DMS53 treated with DMSO at 0.1 percent for 48 hours (cell line): ENCODE measurements around the gene WEE2.
"Not testable (repeated sequence)": the region's sequence is repeated elsewhere in the genome, so short reads cannot be mapped to it uniquely, and the experiment has no call there.

Experiments
- DNase-seq: peaks from one replicate; lab custom pipeline; 2025; ENCODE audit not compliant: unreplicated experiment; lab: John Stamatoyannopoulos, UW

The WEE2 gene

DNA sequence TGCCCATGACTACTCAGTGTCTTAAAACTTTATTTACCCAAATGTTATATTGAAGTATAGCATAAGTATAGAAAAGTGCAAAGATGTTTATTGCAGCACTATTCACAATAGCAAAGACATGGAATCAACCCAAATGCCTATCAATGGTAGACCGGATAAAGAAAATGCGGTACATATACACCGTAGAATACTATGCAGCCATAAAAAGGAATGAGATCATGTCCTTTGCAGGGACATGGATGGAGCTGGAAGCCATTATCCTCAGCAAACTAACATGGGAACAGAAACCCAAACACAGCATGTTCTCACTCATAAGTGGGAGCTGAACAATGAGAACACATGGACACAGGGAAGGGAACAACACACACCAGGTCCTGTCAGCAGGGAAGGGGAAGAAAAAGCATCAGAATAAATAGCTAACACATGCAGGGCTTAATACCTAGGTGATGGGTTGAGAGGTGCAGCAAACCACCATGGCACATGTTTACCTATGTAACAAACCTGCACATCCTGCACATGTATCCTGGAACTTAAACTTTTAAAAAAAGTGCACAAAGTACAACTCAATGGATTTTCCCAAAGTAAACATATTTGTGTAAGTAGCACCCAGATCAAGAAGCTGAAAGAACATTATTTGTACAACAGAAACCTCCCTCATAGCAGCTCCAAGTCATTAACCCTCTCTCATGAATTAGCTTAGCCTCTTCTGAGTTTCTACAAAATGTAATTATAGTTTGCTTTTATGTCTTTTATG lies 18.9 kb upstream of the WEE2 start:
- DNase-seq: not testable (repeated sequence)

DNA sequence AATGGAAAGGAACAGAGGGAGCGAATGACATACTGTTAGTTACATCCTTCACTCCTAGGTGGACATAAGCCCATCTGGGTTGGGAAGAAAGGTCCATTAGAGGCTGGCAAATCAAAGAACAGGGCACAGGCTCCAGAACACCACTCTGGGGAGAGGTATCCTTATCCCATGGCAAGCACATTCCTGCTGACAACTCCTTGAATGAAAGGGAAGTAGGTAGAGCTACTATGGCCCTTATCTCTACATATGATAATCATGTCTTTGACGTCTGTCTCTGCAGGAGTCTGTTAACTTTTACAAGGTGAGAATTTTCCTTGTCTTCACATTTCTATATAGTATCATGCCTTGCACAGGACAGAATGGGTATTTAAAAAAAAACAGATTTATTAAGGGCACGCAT lies 16.6 kb upstream of the WEE2 start:
- DNase-seq: no peak

DNA sequence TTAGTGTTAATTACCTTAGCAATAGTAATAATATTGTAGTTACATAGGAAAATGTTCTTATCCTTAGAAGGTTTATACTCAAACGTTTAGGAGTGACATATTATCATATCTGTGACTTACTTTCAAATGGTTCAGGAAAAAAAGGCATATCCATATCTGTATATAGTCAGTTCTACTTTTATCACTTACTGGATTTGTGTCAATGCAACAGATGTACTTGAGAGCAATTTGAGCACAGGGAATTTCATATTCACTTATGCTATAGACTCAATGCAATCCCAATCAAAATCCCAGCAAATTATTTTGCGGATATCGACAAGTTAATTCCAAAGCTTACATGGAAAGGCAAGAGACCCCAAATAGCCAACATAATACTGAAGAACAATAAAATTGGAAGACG lies 16.2 kb upstream of the WEE2 start:
- DNase-seq: no peak

DNA sequence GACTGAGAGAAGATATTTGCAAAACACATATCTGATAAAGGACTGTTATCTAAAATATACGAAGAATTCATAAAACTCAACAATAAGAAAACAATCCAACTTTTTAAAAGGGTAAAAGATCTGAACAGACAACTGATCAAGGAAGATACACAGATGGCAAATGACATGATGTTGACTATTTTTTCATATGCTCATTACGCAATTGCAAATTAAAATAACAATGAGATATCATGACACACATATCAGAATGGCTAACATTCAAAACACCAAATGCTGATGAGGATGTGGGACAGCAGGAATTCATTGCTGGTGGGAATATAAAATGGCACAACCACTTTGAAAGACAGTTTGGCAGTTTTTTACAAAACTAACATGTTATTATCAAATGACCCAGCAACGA lies 15.1 kb upstream of the WEE2 start:
- DNase-seq: no peak

DNA sequence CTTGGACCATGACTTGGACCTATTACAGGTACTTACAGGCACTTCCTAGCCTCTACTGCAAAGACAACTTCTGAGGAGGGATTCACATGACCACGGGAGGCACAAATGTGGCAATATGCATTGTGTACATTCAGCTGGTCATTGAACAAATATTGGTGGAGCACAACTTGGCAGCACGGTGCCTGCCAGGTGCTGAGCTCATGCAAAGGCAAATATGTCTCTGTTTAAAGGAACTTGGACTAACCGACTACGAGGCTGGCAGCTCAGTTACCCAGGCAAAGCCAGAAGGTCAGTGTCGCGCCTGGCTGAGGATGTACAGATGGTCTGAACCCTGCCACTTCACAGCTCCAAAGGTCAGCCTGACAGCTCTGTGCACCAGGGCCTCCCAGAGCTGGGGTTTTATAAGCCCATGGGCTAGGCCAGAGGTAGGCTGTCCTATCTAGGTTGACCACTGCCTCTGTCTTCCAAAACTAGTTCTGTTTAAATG lies 12.3 kb upstream of the WEE2 start:
- peak; percentile 94 for DNase-seq

DNA sequence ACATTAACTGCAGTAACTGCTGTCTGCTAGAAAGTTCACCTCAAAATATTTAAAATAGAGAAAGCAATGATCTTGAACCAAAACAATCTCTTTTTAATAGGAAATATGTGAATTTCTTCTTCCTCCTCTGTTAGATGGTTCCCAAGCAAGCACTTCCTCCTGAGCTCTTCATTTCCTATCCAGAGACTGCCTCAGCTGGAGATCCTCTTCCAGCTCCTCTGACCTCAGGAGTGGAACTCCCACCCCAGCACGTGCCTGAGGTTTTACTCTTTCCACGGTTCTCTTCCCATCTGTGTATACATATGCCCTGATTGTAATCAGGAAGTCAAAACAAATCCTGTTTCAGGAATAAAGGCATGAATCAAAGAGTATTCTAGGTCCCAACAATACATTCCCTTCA lies 11.8 kb upstream of the WEE2 start:
- peak; percentile 46 for DNase-seq

DNA sequence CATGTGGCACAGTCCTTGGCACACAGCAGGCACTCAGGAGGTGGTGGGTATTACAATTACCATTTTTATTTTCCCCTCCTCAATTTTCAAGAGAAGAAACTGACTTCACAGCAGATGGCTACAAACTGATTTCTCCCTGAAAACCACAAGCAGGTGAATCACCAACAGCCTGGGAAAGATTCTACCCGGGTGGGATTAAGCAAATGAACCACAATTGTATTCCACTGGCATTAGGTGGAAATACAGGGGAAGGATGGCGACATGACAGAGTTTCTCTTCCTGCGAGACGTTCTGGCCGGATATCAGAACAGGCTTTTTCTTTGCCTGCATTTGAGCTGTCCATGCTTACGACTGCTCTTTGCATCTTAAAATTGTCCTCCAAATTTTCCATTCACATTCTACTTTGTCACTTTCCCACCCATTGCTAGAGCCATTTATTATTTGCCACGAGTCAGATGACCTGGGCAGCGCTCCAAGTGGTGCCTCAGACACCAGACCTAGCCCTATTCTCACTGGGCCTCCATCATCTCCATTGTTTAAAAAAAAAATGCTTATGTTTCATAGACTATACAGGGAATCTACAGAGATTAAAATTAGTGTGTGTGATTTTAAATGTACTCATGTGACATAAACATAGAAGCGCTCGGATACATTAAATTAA lies 10.8 kb upstream of the WEE2 start:
- DNase-seq: no peak

DNA sequence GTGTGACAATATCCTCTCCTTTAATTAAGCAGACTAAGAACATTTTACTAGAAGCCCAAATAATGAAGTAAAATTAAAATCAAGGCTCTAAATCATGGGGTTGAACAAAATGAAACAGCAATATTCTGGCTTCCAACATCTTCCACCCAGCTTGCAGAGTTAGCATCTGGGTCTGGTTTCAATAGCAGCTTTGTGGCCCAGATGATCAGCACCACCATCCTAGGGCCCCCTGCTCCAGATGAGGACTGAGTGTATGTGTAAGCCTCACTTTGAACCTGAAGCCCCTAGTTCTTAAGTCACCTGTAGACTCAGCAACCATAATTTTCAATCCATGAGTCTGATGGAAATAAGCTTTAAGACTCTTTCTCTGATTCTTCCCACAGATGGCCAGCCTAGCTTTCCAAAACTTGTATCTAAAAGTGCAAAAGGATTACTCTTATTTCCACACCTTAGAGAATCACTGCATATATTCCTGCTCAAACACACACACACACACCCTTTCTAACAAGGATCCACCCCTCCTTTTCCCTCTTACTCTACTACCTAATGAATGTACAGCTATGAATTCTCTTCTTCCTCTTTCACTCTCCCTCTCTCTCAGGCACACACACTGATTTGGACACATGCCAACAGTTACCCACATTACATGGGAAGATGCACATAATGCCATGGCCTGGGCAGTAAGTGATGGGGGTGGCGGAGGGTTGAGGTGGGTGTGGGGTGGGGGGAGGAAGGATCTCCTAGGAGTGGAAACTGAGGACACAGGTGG lies 9.7 kb upstream of the WEE2 start:
- no peak for DNase-seq

DNA sequence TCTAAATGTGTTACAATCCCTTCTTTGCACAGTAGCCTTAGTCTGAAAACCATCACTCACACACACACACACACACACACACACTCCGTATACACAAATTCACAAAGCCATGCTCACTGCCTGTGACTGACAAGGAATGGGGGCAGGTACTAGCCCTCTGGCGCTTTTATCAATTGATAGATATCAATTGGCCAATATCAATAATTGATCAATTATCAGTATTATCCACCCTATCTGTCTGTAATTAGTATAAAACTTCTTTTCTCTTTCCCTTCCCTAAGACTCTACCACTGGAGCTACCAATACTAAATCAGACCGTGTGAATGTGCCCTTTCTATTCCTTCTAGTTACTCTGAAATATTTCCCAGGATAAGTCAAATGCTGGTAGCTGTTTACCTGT lies 8.3 kb upstream of the WEE2 start:
- no peak for DNase-seq

DNA sequence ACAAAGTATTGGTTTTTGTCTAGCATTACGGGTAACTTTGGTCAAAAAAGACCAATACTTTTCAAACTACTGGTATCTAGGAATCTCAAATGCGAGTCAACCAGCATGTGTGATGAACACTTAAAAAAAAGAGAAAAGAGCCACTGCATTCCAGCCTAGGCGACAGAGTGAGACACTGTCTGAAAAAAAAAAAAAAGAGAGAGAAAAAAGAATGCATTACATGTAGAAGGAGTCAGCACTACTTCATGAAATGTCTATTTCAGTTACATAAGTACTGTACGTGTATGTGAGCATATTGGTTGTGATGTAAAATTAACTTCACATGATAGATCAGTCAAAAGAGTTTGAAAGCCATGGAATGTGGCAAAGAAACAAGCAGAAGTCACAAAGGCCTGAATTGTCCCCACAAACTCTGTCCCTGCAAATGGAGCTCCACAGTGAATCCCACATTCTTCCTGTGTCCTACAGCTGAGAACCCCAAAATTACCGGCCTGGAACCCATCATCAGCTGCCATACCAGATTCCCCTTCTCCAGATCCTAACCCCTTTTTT lies 7.8 kb upstream of the WEE2 start:
- DNase-seq: no peak

DNA sequence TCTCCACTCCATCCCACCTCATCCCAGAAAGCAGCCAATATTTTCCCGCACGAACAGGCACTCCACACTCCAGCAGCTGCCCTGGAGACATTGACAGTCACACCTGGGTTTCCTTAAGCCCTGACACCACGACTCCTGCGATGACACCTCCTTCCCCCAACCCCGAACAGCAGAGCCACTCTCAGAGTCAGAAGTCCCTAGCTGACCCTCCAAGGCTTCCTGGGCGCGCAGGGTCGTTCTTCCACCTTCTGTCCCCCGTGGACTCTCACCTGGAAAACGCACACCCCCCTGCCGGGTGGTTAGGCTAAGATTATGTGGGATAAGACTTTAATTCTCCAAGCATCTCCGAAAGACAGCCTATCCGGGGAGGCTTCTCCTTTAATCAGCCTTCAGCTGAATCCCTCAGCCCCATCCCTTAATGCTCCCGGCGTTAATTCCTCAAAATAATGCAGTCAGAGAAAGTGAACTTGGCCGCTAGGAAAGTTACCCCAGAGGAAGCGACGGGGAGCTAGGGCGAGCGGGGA lies 7.2 kb upstream of the WEE2 start:
- DNase-seq: peak; percentile 10

DNA sequence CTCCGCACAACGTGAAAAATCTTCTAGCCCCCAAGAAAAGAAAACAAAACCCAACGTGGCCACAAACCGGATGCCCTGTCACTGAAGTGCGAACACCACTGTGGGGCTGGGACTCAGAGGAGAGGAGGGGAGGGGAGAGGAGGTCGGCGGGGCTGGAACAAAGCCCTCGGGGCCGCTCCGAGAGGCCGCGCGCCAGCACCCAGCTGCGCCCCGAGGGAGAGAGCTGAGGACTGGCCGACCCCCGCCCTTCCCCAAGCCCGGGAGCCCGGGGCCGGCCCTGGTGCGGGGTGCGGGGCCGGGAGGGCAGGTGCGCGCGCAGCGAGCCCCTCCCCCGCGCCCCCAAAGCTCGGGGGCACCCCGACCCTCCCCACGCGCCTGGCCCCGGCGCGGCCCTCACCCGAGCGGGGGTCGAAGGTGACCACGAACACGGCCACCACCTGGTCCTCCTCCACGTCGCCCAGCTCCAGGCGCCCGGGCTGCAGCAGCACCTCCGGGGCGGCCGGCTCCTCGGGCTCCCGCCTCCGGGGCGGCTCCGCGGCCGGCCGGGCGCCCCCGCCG lies 6.6 kb upstream of the WEE2 start:
- DNase-seq: peak; percentile 22

DNA sequence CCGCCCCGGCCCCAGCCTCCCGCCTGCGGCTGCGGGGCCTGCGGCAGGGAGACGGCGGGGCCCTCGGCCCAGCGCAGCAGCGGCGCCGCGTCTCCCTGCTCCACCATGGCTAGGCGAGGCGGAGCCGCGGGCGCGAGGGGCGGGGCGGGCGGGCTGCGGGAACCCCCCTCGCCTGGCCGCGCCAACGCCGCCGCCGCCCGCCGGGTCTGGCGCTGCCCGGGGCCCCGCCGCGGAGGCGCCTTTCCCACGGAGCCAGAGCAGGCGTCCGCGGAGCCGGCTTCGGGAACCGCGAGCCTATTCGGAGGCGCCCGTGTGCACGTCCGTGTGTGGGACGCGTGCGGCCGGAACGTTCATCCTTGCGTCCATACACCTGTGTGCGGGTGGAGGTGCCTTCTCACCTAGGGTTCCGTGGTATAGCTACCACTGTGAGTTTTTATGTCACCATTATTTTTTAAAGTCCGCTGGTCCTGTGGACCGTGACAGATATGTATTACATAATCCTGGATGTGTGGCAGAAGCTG lies 6.0 kb upstream of the WEE2 start, which contains the start of gene DENND11:
Gene DENND11 (minus strand): TSS at position 120 of the 521 bp plus-strand sequence. CDS start 13 bp downstream, at position 107.
- DNase-seq: peak; percentile 62

DNA sequence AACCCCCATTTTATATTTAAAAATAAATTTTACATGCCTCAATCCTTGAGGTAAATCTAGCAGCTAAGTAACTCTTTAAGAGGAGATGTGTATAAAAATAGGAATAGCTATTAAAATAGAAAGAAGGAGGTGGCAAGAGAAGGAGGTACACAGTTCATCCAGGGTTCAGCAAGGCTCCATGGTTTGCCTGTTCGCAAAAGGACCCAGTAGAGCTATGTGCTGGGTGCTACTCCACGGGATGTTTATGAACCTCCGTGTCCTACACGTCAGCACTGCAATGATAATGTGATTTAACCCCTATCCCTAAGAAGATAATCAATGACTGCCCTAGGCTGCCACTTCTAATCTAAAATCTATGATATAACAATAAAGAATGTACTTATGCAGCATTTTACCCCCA lies 5.3 kb upstream of the WEE2 start:
- no peak for DNase-seq

DNA sequence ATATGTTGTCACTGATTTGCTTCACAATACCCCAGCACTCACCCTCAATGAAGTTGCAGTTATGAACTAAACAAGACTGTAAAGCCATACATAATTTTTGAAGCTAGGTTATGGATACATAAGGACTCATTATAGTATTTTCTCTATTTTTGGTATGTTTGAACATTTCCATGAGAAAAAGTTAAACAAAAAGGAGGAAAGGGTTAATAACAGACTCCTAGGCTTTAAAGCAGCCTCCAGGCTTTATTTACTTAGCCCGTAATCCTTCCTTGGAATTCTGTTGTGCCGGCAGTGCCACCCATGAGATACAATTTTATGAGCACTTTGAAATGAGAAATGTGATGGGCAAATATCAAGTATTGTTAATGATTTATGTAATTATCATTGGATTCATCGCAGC lies 4.0 kb upstream of the WEE2 start:
- no peak for DNase-seq

DNA sequence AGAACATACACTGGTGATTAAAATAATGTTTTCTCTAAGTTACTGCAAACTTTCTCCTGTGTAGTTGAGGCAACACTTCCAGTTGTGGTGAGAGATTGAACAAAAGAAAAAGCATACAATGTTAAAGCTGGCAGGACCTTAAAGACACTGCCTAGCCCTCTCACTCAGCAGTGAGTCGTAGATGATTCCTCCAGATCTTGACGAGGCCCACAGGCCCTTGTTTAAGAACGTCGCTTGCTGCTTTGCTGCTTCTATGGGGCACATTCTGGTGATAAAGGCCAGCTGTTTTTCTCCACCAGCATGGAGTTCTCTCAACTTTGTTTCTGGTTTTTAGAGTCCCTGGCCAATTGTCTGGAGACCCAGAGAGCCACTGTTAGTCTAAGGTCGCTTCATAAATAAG lies 3.4 kb upstream of the WEE2 start:
- DNase-seq: no peak

DNA sequence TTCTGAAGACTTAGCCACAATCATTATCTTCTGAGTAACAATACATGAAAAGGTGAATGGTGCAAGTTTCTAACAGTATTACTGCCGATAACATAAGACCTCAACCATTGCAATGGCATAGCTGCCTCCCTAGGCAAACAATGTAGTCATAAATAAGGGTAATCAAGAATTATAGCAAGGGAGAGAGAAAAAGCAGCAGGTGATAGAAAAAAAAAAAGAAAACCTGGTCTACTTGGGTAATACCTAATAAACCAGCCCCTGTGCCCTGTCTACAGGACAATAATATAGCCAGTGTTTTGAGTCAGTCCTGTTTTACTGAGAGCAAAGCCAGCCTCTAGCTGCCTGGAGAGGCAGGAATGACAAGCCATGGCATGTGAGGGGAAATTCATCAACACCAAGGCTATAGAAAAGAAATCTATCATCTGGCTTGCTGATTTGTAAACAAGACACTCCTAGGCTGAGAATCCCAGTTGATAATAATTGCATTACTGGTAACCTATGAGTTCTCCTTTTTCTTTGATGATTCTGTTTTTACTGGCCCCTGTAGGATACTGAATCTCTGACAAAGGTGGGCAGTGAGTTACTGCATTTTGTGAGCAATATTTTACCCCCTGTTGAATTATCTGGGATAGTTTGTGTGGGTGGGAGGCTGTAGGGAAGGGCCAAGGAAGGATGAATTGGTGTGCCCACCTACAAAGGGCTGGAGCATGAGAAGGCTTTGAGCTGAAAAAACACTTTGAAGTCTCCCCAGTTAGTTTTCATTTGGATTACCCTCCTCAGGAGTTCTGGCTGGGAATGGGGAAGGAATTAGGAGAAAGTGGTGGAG lies 1.7 kb upstream of the WEE2 start:
- DNase-seq: no peak

DNA sequence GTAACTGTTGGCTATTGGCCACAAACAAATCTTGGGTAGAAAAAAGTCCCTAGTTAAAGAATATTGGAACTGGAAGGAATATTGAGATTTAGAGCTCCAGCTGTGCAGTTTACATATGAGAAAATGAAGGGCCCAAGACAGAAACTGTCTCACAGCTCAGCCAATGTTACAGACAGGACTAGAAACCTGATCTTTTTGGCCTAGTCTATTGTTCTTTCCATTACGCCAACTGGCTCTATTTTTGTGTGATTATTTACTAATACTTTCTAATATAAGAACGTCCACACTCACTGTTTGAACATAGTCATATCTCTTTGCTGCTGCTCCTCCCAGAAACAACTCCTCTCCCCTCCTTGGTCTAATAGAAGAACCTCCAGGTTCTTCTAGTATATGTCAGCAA lies 1.2 kb downstream of the WEE2 start:
- no peak for DNase-seq

DNA sequence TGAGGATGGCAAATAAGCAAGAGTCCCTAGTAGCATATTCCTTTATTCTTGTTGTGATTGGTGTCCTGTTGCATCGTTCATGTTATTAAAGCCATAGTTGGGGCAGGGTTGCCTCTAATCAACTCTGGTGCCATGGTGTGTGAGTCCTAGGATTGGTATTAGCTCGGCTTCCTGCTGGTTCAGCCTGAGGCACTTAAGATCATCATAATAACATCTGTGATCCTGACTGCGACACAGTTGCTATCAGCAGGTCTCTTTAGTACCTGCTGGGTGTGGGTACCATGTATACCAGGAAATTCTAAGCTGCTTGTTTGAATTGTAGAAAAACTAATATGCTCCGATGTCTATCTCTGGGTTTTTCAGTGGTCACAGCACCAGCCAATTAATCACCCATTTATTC lies 1.6 kb downstream of the WEE2 start:
- no peak for DNase-seq

DNA sequence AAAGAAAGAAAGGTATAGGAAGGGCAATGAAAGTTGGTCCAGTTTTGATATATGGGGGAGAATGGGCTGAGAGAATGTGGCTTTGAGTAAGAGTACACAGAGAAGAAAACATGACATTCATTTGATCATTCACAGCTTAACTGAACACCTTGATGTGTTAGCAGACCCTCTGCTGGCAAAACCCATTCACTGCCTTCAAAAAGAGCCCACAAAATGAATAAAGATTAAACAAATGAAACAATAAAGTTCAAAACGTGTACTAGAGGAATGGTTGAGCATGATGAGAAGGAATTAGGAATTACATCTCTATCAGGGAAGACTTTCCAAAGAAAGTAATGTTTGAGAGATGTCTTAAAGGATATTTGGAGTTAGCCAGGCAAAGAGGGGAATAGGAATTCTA lies 2.1 kb downstream of the WEE2 start:
- no peak for DNase-seq
